Neural progenitor cell (in vitro differentiated cells): Measurements from ENCODE around the gene SPINT1. TPM values are rescaled to one million over a fixed set of nuclear protein-coding genes. Genes with fewer than 3 reads are reported as not detected.
A peak's percentile ranks its signal among the peaks of the same experiment; 100 is the strongest.

Experiments used
- DNase-seq: peaks from one replicate; pipeline ENCODE4 v3.0.0-alpha.2; 2016; ENCODE audit warnings: low spot score
- H2AFZ ChIP-seq: fragments of 200-600 bp; sonication (generic); replicated peaks from 2 replicates; pipeline ENCODE4 v1.6.1; 2016; ENCODE audit warnings: antibody characterized with exemption
- H3F3A ChIP-seq: fragments of 200-600 bp; sonication (generic); 2 replicates; pipeline ENCODE4 v1.6.1; 2016; ENCODE audit warnings: antibody characterized with exemption, low read depth
- H3K27ac ChIP-seq: fragments of 200-600 bp; sonication (generic); 2 replicates; pipeline ENCODE4 v1.5.1; 2016; ENCODE audit warnings: mild to moderate bottlenecking
- H3K27me3 ChIP-seq: fragments of 200-600 bp; sonication (generic); 2 replicates; pipeline ENCODE4 v1.6.1; 2016; ENCODE audit warnings: mild to moderate bottlenecking, moderate library complexity
- H3K36me3 ChIP-seq: fragments of 200-600 bp; sonication (generic); 2 replicates; pipeline ENCODE4 v1.5.1; 2016
- H3K4me1 ChIP-seq: fragments of 200-600 bp; sonication (generic); 2 replicates; pipeline ENCODE4 v1.6.1; 2016; ENCODE audit warnings: mixed run types
- H3K4me2 ChIP-seq: fragments of 200-600 bp; sonication (generic); 2 replicates; pipeline ENCODE4 v1.6.1; 2016
- H3K4me3 ChIP-seq: fragments of 200-600 bp; sonication (generic); 2 replicates; pipeline ENCODE4 v1.5.1; 2016
- H3K79me2 ChIP-seq: fragments of 200-600 bp; sonication (generic); 2 replicates; pipeline ENCODE4 v1.6.1; 2016; ENCODE audit warnings: low read depth
- H3K9ac ChIP-seq: fragments of 200-600 bp; sonication (generic); 2 replicates; pipeline ENCODE4 v1.6.1; 2016
- H3K9me3 ChIP-seq: fragments of 200-600 bp; sonication (generic); 2 replicates; pipeline ENCODE4 v1.5.1; 2016; ENCODE audit warnings: low read depth
- H4K20me1 ChIP-seq: fragments of 200-600 bp; sonication (generic); 2 replicates; pipeline ENCODE4 v1.6.1; 2016; ENCODE audit warnings: low read depth
- H3K27ac Mint-ChIP-seq: 3 replicates; pipeline ENCODE4 v1.8.0; 2021; ENCODE audit warnings: mixed read lengths
- H3K27me3 Mint-ChIP-seq: 2 replicates; pipeline ENCODE4 v1.8.0; 2022; ENCODE audit warnings: low read depth, mild to moderate bottlenecking, inconsistent platforms, moderate library complexity, mixed read lengths; ENCODE audit not compliant: insufficient read depth
- H3K36me3 Mint-ChIP-seq: 3 replicates; pipeline ENCODE4 v1.8.0; 2021; ENCODE audit warnings: mixed read lengths
- H3K4me1 Mint-ChIP-seq: 3 replicates; pipeline ENCODE4 v1.8.0; 2021; ENCODE audit warnings: mixed read lengths
- H3K4me3 Mint-ChIP-seq: 3 replicates; pipeline ENCODE4 v1.8.0; 2021; ENCODE audit warnings: mild to moderate bottlenecking, moderate library complexity, mixed read lengths
- H3K9me3 Mint-ChIP-seq: 3 replicates; pipeline ENCODE4 v1.8.0; 2020; ENCODE audit warnings: mixed read lengths
- CTCF ChIP-seq: fragments of 200-600 bp; sonication (generic); IDR thresholded peaks from 2 replicates; pipeline ENCODE4 v1.5.1; 2017; ENCODE audit warnings: antibody characterized with exemption, mild to moderate bottlenecking
- EZH2 ChIP-seq: fragments of 200-600 bp; sonication (generic); IDR thresholded peaks from 2 replicates; pipeline ENCODE4 v1.6.1; 2017; ENCODE audit warnings: antibody characterized with exemption, mild to moderate bottlenecking, moderate library complexity
- EZH2phosphoT487 ChIP-seq: fragments of 200-600 bp; sonication (generic); IDR thresholded peaks from 2 replicates; pipeline ENCODE4 v1.6.1; 2017; ENCODE audit warnings: antibody characterized with exemption
- total RNA-seq: library from RNA; depleted of rRNA; stranded (reverse); fragments of >200 nt; gene quantifications from 2 replicates; pipeline ENCODE4 v1.2.3, GENCODE V29; 2015; ENCODE audit warnings: low replicate concordance

The SPINT1 gene
- total RNA-seq, 1 donor from 2014 or later: 12.0 TPM

GRCh38 chr15:40901053-40901443 lies 57.2 kb downstream of the SPINT1 start:
- peaks cover 20% of the 10 kb centered on the region for H3K79me2 ChIP-seq
- no peaks in the 10 kb centered on the region for H3K9me3 ChIP-seq
- H2AFZ ChIP-seq: no peak overlapping the region
- H3K27ac Mint-ChIP-seq: no peak overlapping the region
- no peaks in the 10 kb centered on the region for H3K36me3 ChIP-seq
- no peak overlapping the region for H3K9ac ChIP-seq
- H4K20me1 ChIP-seq: peaks cover 41% of the 10 kb centered on the region
- no peak overlapping the region for H3K4me2 ChIP-seq
- peaks cover 19% of the 10 kb centered on the region for H3K36me3 Mint-ChIP-seq
- H3K4me1 ChIP-seq: no peaks in the 10 kb centered on the region
- no peaks in the 10 kb centered on the region for H3K27me3 ChIP-seq
- peaks cover 1% of the 10 kb centered on the region for H3K4me1 Mint-ChIP-seq
- no peak for DNase-seq
- H3K4me3 ChIP-seq: no peak overlapping the region
- H3K27ac ChIP-seq: no peak overlapping the region
- H3K27me3 Mint-ChIP-seq: peaks cover 4% of the 10 kb centered on the region
- no peak for TF ChIP-seq EZH2phosphoT487
- TF ChIP-seq EZH2: no peak
- TF ChIP-seq CTCF: no peak
- H3K4me3 Mint-ChIP-seq: no peak overlapping the region
- no peaks in the 10 kb centered on the region for H3K9me3 Mint-ChIP-seq
- peaks cover 13% of the 10 kb centered on the region for H3F3A ChIP-seq

- H3K4me3 Mint-ChIP-seq: no peak overlapping the region
- peak; percentile 2 for DNase-seq
- H4K20me1 ChIP-seq: peaks cover 58% of the 10 kb centered on the region
Observed at GRCh38 chr15:40902605-40903561, 59.0 kb downstream of the SPINT1 start.

GRCh38 chr15:40904552-40905201 lies 60.8 kb downstream of the SPINT1 start:
- Mint-ChIP-seq H3K27me3 (peaks cover 4% of the 10 kb centered on the region), H3K4me3 (no peak overlapping the region), H3K4me1 (peaks cover 3% of the 10 kb centered on the region), H3K9me3 (no peaks in the 10 kb centered on the region), H3K27ac (peak overlapping the region; percentile 76), H3K36me3 (peaks cover 9% of the 10 kb centered on the region)
- H3K9ac ChIP-seq: no peak overlapping the region
- H3K79me2 ChIP-seq: peaks cover 10% of the 10 kb centered on the region
- no peak for TF ChIP-seq CTCF
- TF ChIP-seq EZH2: no peak
- no peak for TF ChIP-seq EZH2phosphoT487
- H3K36me3 ChIP-seq: no peaks in the 10 kb centered on the region
- DNase-seq: no peak
- no peaks in the 10 kb centered on the region for H3K9me3 ChIP-seq
- no peak overlapping the region for H3K4me2 ChIP-seq
- H2AFZ ChIP-seq: no peak overlapping the region
- peaks cover 58% of the 10 kb centered on the region for H4K20me1 ChIP-seq
- peaks cover 12% of the 10 kb centered on the region for H3K4me1 ChIP-seq
- H3K27me3 ChIP-seq: no peaks in the 10 kb centered on the region
- no peak overlapping the region for H3K27ac ChIP-seq
- no peak overlapping the region for H3K4me3 ChIP-seq
- peaks cover 15% of the 10 kb centered on the region for H3F3A ChIP-seq

More at GRCh38 chr15:40902605-40903561, 59.0 kb downstream of the SPINT1 start:
- Mint-ChIP-seq H3K36me3 (peaks cover 12% of the 10 kb centered on the region), H3K4me1 (no peaks in the 10 kb centered on the region), H3K9me3 (no peaks in the 10 kb centered on the region), H3K27ac (peak overlapping the region; percentile 81), H3K27me3 (peaks cover 4% of the 10 kb centered on the region)
- H3K9ac ChIP-seq: no peak overlapping the region
- TF ChIP-seq CTCF (no peak), EZH2 (no peak), EZH2phosphoT487 (no peak)
- peaks cover 10% of the 10 kb centered on the region for H3K4me1 ChIP-seq
- H3K36me3 ChIP-seq: no peaks in the 10 kb centered on the region
- peaks cover 15% of the 10 kb centered on the region for H3F3A ChIP-seq
- H3K4me3 ChIP-seq: no peak overlapping the region
- no peaks in the 10 kb centered on the region for H3K27me3 ChIP-seq
- H3K79me2 ChIP-seq: peaks cover 10% of the 10 kb centered on the region
- H3K27ac ChIP-seq: no peak overlapping the region
- no peak overlapping the region for H2AFZ ChIP-seq
- no peak overlapping the region for H3K4me2 ChIP-seq
- no peaks in the 10 kb centered on the region for H3K9me3 ChIP-seq
